Measurements from ENCODE around the gene ELF5. TPM values are rescaled to one million over a fixed set of nuclear protein-coding genes. Genes with fewer than 3 reads are reported as not detected.

The ELF5 gene
- polyA plus RNA-seq, 3 donors from 2014 or later, result not detected

GRCh38 chr11:34431979-34432378 lies 81.6 kb downstream of the ELF5 start:
- H3K4me3 Mint-ChIP-seq, result no peak overlapping the region
- no peak overlapping the region for H3K27ac Mint-ChIP-seq
- no peaks in the 10 kb centered on the region for H3K4me1 Mint-ChIP-seq
- no peak for DNase-seq
- peaks cover 0 to 4% (median 0%) of the 10 kb centered on the region in 3 donors for H3K36me3 Mint-ChIP-seq
- no peaks in the 10 kb centered on the region for H3K9me3 Mint-ChIP-seq
- H3K27me3 Mint-ChIP-seq (ENCODE audit: low read depth in 3 of 3), result peaks cover 0 to 9% (median 0%) of the 10 kb centered on the region in 3 donors

Other genes with a start within 250 kb of the ELF5 start
- gene ABTB2, start 155.8 kb downstream of the ELF5 start, polyA plus RNA-seq, result under 1 TPM in 1 of 3 donors, not detected in 2; 0.56 TPM
- gene CAT, start 74.9 kb downstream of the ELF5 start, polyA plus RNA-seq, result 100 to 1,000 TPM in 2 of 3 donors, 10 to 100 TPM in 1; 97.5 to 192 (median 153) TPM
- gene EHF, start 107.3 kb upstream of the ELF5 start, polyA plus RNA-seq, result not detected